ENCODE data around the gene VPREB3. TPM values are rescaled to one million over a fixed set of nuclear protein-coding genes. Genes with fewer than 3 reads are reported as not detected.
A peak's percentile ranks its signal among the peaks of the same experiment; 100 is the strongest.

VPREB3 gene
- total RNA-seq, 1 donor from 2014 or later: not detected

- peak overlapping the region; percentile 93 for H3K4me3 ChIP-seq (ENCODE audit: low read depth, low read length)
- no peak for TF ChIP-seq CTCF (conservative IDR thresholded peaks at IDR 0.05; ENCODE audit: low read depth, low read length)
- DNase-seq (ENCODE audit: low read depth): no peak
Observed at GRCh38 chr22:23787600-23787896, 33.3 kb upstream of the VPREB3 start.

- TF ChIP-seq CTCF (conservative IDR thresholded peaks at IDR 0.05; ENCODE audit: low read depth, low read length): no peak
- DNase-seq (ENCODE audit: low read depth): no peak
- H3K4me3 ChIP-seq (ENCODE audit: low read depth, low read length): peak within 1 kb of the TSS; percentile 93
Observed at GRCh38 chr22:23786752-23787599, 32.8 kb upstream of the VPREB3 start, which contains the start of gene SMARCB1. TSS of gene SMARCB1 (plus strand) at chr22:23786966. CDS start at chr22:23787170, 204 bp downstream.

GRCh38 chr22:23786261-23786710 lies 32.1 kb upstream of the VPREB3 start:
- peak overlapping the region; percentile 93 for H3K4me3 ChIP-seq (ENCODE audit: low read depth, low read length)
- no peak for TF ChIP-seq CTCF (conservative IDR thresholded peaks at IDR 0.05; ENCODE audit: low read depth, low read length)
- DNase-seq (ENCODE audit: low read depth): no peak

GRCh38 chr22:23784215-23784732 lies 30.0 kb upstream of the VPREB3 start:
- no peak overlapping the region for H3K4me3 ChIP-seq (ENCODE audit: low read depth, low read length)
- no peak for DNase-seq (ENCODE audit: low read depth)
- TF ChIP-seq CTCF (conservative IDR thresholded peaks at IDR 0.05; ENCODE audit: low read depth, low read length): no peak

GRCh38 chr22:23783265-23784150 lies 29.3 kb upstream of the VPREB3 start:
- no peak for TF ChIP-seq CTCF (conservative IDR thresholded peaks at IDR 0.05; ENCODE audit: low read depth, low read length)
- no peak for DNase-seq (ENCODE audit: low read depth)
- H3K4me3 ChIP-seq (ENCODE audit: low read depth, low read length): no peak overlapping the region

GRCh38 chr22:23782703-23783102 lies 28.5 kb upstream of the VPREB3 start:
- no peak for DNase-seq (ENCODE audit: low read depth)
- TF ChIP-seq CTCF (conservative IDR thresholded peaks at IDR 0.05; ENCODE audit: low read depth, low read length): no peak
- H3K4me3 ChIP-seq (ENCODE audit: low read depth, low read length): no peak overlapping the region

Data from epithelial cell of proximal tubule (primary cell).